ENCODE results near the gene LRFN2.
A peak's percentile ranks its signal among the peaks of the same experiment; 100 is the strongest.

LRFN2 gene

GRCh38 chr6:40587240-40588069 is at the start of gene LRFN2:
Gene LRFN2, minus strand, starts transcription at chr6:40587364.
- H3K27me3 ChIP-seq (ENCODE audit: control insufficient read depth, insufficient read depth, low read length): peaks cover 44% of the 10 kb centered on the region
- no peak within 1 kb of the TSS for H3K9ac ChIP-seq (ENCODE audit: low read depth, low read length)
- peaks cover 21% of the 10 kb centered on the region for H3K4me1 ChIP-seq (ENCODE audit: control insufficient read depth, insufficient read depth, low read length)
- H3K9me3 ChIP-seq (ENCODE audit: control insufficient read depth, insufficient read depth, low read length): no peaks in the 10 kb centered on the region
- H3K4me3 ChIP-seq (ENCODE audit: low read depth, low read length): peak within 1 kb of the TSS; percentile 74
- no peak within 1 kb of the TSS for H3K27ac ChIP-seq (ENCODE audit: low read depth, low read length)
- no peaks in the 10 kb centered on the region for H3K36me3 ChIP-seq (ENCODE audit: control insufficient read depth, insufficient read depth, low read length)

GRCh38 chr6:40634429-40634828 is 47.3 kb upstream of the LRFN2 start:
- Histone ChIP-seq H3K27ac (ENCODE audit: low read depth, low read length) (no peak overlapping the region), H3K4me1 (ENCODE audit: control insufficient read depth, insufficient read depth, low read length) (no peaks in the 10 kb centered on the region), H3K4me3 (ENCODE audit: low read depth, low read length) (no peak overlapping the region), H3K9me3 (ENCODE audit: control insufficient read depth, insufficient read depth, low read length) (no peaks in the 10 kb centered on the region), H3K9ac (ENCODE audit: low read depth, low read length) (no peak overlapping the region), H3K27me3 (ENCODE audit: control insufficient read depth, insufficient read depth, low read length) (no peaks in the 10 kb centered on the region; the same call in 1 of the 2 replicates), H3K36me3 (ENCODE audit: control insufficient read depth, insufficient read depth, low read length) (no peaks in the 10 kb centered on the region)

GRCh38 chr6:40631744-40632143 is 44.6 kb upstream of the LRFN2 start:
- no peaks in the 10 kb centered on the region for H3K27me3 ChIP-seq (ENCODE audit: control insufficient read depth, insufficient read depth, low read length)

GRCh38 chr6:40630488-40630887 is 43.3 kb upstream of the LRFN2 start:
- H3K9me3 ChIP-seq (ENCODE audit: control insufficient read depth, insufficient read depth, low read length): no peaks in the 10 kb centered on the region
- H3K36me3 ChIP-seq (ENCODE audit: control insufficient read depth, insufficient read depth, low read length): no peaks in the 10 kb centered on the region
- H3K9ac ChIP-seq (ENCODE audit: low read depth, low read length): no peak overlapping the region
- H3K4me1 ChIP-seq (ENCODE audit: control insufficient read depth, insufficient read depth, low read length): no peaks in the 10 kb centered on the region
- H3K27ac ChIP-seq (ENCODE audit: low read depth, low read length): no peak overlapping the region
- no peaks in the 10 kb centered on the region for H3K27me3 ChIP-seq (ENCODE audit: control insufficient read depth, insufficient read depth, low read length)
- no peak overlapping the region for H3K4me3 ChIP-seq (ENCODE audit: low read depth, low read length)

More at GRCh38 chr6:40631744-40632143, 44.6 kb upstream of the LRFN2 start:
- Histone ChIP-seq H3K36me3 (ENCODE audit: control insufficient read depth, insufficient read depth, low read length) (no peaks in the 10 kb centered on the region), H3K4me3 (ENCODE audit: low read depth, low read length) (no peak overlapping the region), H3K27ac (ENCODE audit: low read depth, low read length) (no peak overlapping the region), H3K9me3 (ENCODE audit: control insufficient read depth, insufficient read depth, low read length) (no peaks in the 10 kb centered on the region), H3K4me1 (ENCODE audit: control insufficient read depth, insufficient read depth, low read length) (no peaks in the 10 kb centered on the region), H3K9ac (ENCODE audit: low read depth, low read length) (no peak overlapping the region)

GRCh38 chr6:40630051-40630450 is 42.9 kb upstream of the LRFN2 start:
- H3K27ac ChIP-seq (ENCODE audit: low read depth, low read length): no peak overlapping the region
- H3K27me3 ChIP-seq (ENCODE audit: control insufficient read depth, insufficient read depth, low read length): no peaks in the 10 kb centered on the region
- no peaks in the 10 kb centered on the region for H3K36me3 ChIP-seq (ENCODE audit: control insufficient read depth, insufficient read depth, low read length)
- no peaks in the 10 kb centered on the region for H3K4me1 ChIP-seq (ENCODE audit: control insufficient read depth, insufficient read depth, low read length)
- H3K4me3 ChIP-seq (ENCODE audit: low read depth, low read length): no peak overlapping the region
- no peaks in the 10 kb centered on the region for H3K9me3 ChIP-seq (ENCODE audit: control insufficient read depth, insufficient read depth, low read length)
- H3K9ac ChIP-seq (ENCODE audit: low read depth, low read length): no peak overlapping the region

GRCh38 chr6:40629463-40629862 is 42.3 kb upstream of the LRFN2 start:
- no peaks in the 10 kb centered on the region for H3K36me3 ChIP-seq (ENCODE audit: control insufficient read depth, insufficient read depth, low read length)
- H3K27ac ChIP-seq (ENCODE audit: low read depth, low read length): no peak overlapping the region
- H3K9me3 ChIP-seq (ENCODE audit: control insufficient read depth, insufficient read depth, low read length): no peaks in the 10 kb centered on the region
- H3K9ac ChIP-seq (ENCODE audit: low read depth, low read length): no peak overlapping the region
- no peak overlapping the region for H3K4me3 ChIP-seq (ENCODE audit: low read depth, low read length)
- no peaks in the 10 kb centered on the region for H3K4me1 ChIP-seq (ENCODE audit: control insufficient read depth, insufficient read depth, low read length)
- H3K27me3 ChIP-seq (ENCODE audit: control insufficient read depth, insufficient read depth, low read length): no peaks in the 10 kb centered on the region

- Histone ChIP-seq H3K9ac (ENCODE audit: low read depth, low read length) (no peak overlapping the region), H3K4me1 (ENCODE audit: control insufficient read depth, insufficient read depth, low read length) (no peaks in the 10 kb centered on the region), H3K36me3 (ENCODE audit: control insufficient read depth, insufficient read depth, low read length) (no peaks in the 10 kb centered on the region), H3K27me3 (ENCODE audit: control insufficient read depth, insufficient read depth, low read length) (no peaks in the 10 kb centered on the region), H3K27ac (ENCODE audit: low read depth, low read length) (no peak overlapping the region), H3K4me3 (ENCODE audit: low read depth, low read length) (no peak overlapping the region), H3K9me3 (ENCODE audit: control insufficient read depth, insufficient read depth, low read length) (no peaks in the 10 kb centered on the region)
Observed at GRCh38 chr6:40627316-40627715, 40.2 kb upstream of the LRFN2 start.

- Histone ChIP-seq H3K4me3 (ENCODE audit: low read depth, low read length) (no peak overlapping the region), H3K36me3 (ENCODE audit: control insufficient read depth, insufficient read depth, low read length) (no peaks in the 10 kb centered on the region), H3K27me3 (ENCODE audit: control insufficient read depth, insufficient read depth, low read length) (no peaks in the 10 kb centered on the region), H3K9me3 (ENCODE audit: control insufficient read depth, insufficient read depth, low read length) (no peaks in the 10 kb centered on the region), H3K27ac (ENCODE audit: low read depth, low read length) (no peak overlapping the region), H3K4me1 (ENCODE audit: control insufficient read depth, insufficient read depth, low read length) (no peaks in the 10 kb centered on the region), H3K9ac (ENCODE audit: low read depth, low read length) (no peak overlapping the region)
Observed at GRCh38 chr6:40626886-40627285, 39.7 kb upstream of the LRFN2 start.

- H3K27me3 ChIP-seq (ENCODE audit: control insufficient read depth, insufficient read depth, low read length): no peaks in the 10 kb centered on the region
- H3K27ac ChIP-seq (ENCODE audit: low read depth, low read length): no peak overlapping the region
- H3K9me3 ChIP-seq (ENCODE audit: control insufficient read depth, insufficient read depth, low read length): no peaks in the 10 kb centered on the region
- H3K4me1 ChIP-seq (ENCODE audit: control insufficient read depth, insufficient read depth, low read length): no peaks in the 10 kb centered on the region
- no peak overlapping the region for H3K4me3 ChIP-seq (ENCODE audit: low read depth, low read length)
- H3K36me3 ChIP-seq (ENCODE audit: control insufficient read depth, insufficient read depth, low read length): no peaks in the 10 kb centered on the region
- no peak overlapping the region for H3K9ac ChIP-seq (ENCODE audit: low read depth, low read length)
Observed at GRCh38 chr6:40623932-40624331, 36.8 kb upstream of the LRFN2 start.

GRCh38 chr6:40623178-40623577 is 36.0 kb upstream of the LRFN2 start:
- Histone ChIP-seq H3K9ac (ENCODE audit: low read depth, low read length) (no peak overlapping the region), H3K27me3 (ENCODE audit: control insufficient read depth, insufficient read depth, low read length) (no peaks in the 10 kb centered on the region), H3K9me3 (ENCODE audit: control insufficient read depth, insufficient read depth, low read length) (no peaks in the 10 kb centered on the region), H3K4me1 (ENCODE audit: control insufficient read depth, insufficient read depth, low read length) (no peaks in the 10 kb centered on the region), H3K4me3 (ENCODE audit: low read depth, low read length) (no peak overlapping the region), H3K36me3 (ENCODE audit: control insufficient read depth, insufficient read depth, low read length) (no peaks in the 10 kb centered on the region), H3K27ac (ENCODE audit: low read depth, low read length) (no peak overlapping the region)

GRCh38 chr6:40620574-40621240 is 33.5 kb upstream of the LRFN2 start:
- H3K4me3 ChIP-seq (ENCODE audit: low read depth, low read length): no peak overlapping the region
- H3K9ac ChIP-seq (ENCODE audit: low read depth, low read length): no peak overlapping the region
- H3K9me3 ChIP-seq (ENCODE audit: control insufficient read depth, insufficient read depth, low read length): no peaks in the 10 kb centered on the region
- H3K4me1 ChIP-seq (ENCODE audit: control insufficient read depth, insufficient read depth, low read length): no peaks in the 10 kb centered on the region
- no peaks in the 10 kb centered on the region for H3K36me3 ChIP-seq (ENCODE audit: control insufficient read depth, insufficient read depth, low read length)
- H3K27ac ChIP-seq (ENCODE audit: low read depth, low read length): no peak overlapping the region
- H3K27me3 ChIP-seq (ENCODE audit: control insufficient read depth, insufficient read depth, low read length): no peaks in the 10 kb centered on the region
